Mesenchymal stem cell (in vitro differentiated cells and primary cell): Measurements from ENCODE around the gene TNNT2.
A peak's percentile ranks its signal among the peaks of the same experiment; 100 is the strongest.

Experiments used
- DNase-seq: peaks from one replicate; pipeline ENCODE4 v3.0.0-alpha.2; 2013
- H2AFZ ChIP-seq: one replicate; pipeline ENCODE4 v1.6.1; 2013; ENCODE audit warnings: low read depth, mild to moderate bottlenecking, control low read depth, inconsistent platforms, low read length, moderate library complexity
- H2AK5ac ChIP-seq: 2 replicates; pipeline ENCODE4 v1.6.1; 2013; ENCODE audit warnings: low read length, moderate library complexity, mild to moderate bottlenecking, inconsistent platforms; ENCODE audit not compliant: severe bottlenecking
- H2BK120ac ChIP-seq: one replicate; pipeline ENCODE4 v1.6.1; 2013; ENCODE audit warnings: low read depth, mild to moderate bottlenecking, inconsistent platforms, low read length, moderate library complexity
- H2BK12ac ChIP-seq, 2 experiments: one replicate each; pipeline ENCODE4 v1.6.1; 2013; ENCODE audit warnings: inconsistent platforms in 2 of 2, low read length in 2 of 2, mild to moderate bottlenecking in 2 of 2, moderate library complexity in 2 of 2, control low read depth in 1 of 2
- H2BK15ac ChIP-seq: one replicate; pipeline ENCODE4 v1.6.1; 2013; ENCODE audit warnings: mild to moderate bottlenecking, low read depth, inconsistent platforms; ENCODE audit not compliant: poor library complexity, severe bottlenecking
- H2BK5ac ChIP-seq: 2 replicates; pipeline ENCODE4 v1.6.1; 2013; ENCODE audit warnings: low read depth, mild to moderate bottlenecking, low read length, control low read depth, inconsistent platforms; ENCODE audit not compliant: poor library complexity, severe bottlenecking
- H3K14ac ChIP-seq, 2 experiments: one replicate each; pipeline ENCODE4 v1.6.1; 2013; ENCODE audit warnings: inconsistent platforms in 2 of 2, low read length in 2 of 2, control low read depth in 1 of 2, mild to moderate bottlenecking in 1 of 2, moderate library complexity in 1 of 2
- H3K18ac ChIP-seq, 2 experiments: one replicate each; pipeline ENCODE4 v1.6.1; 2013; ENCODE audit warnings: inconsistent platforms in 2 of 2, low read length in 2 of 2, control low read depth in 1 of 2, low read depth in 1 of 2, mild to moderate bottlenecking in 1 of 2
- H3K23ac ChIP-seq, 2 experiments: one replicate each; pipeline ENCODE4 v1.6.1; 2013; ENCODE audit warnings: inconsistent platforms in 2 of 2, low read length in 2 of 2, mild to moderate bottlenecking in 2 of 2, moderate library complexity in 2 of 2, control low read depth in 1 of 2
- H3K27ac ChIP-seq: 2 replicates; pipeline ENCODE4 v1.5.1; 2013; ENCODE audit warnings: mild to moderate bottlenecking, moderate library complexity, low read length, control low read depth, inconsistent platforms; ENCODE audit not compliant: poor library complexity, severe bottlenecking
- H3K27me3 ChIP-seq, 2 experiments: 2 replicates each; pipeline versions ENCODE4 v1.6.1 to v1.7.0; 2013; ENCODE audit warnings: low read length in 2 of 2, mild to moderate bottlenecking in 2 of 2, moderate library complexity in 2 of 2, control low read depth in 1 of 2, inconsistent platforms in 1 of 2; ENCODE audit not compliant: control insufficient read depth in 1 of 2, insufficient read depth in 1 of 2
- H3K36me3 ChIP-seq, 2 experiments: 2 replicates each; pipeline versions ENCODE4 v1.6.1 to v1.7.0; 2013; ENCODE audit warnings: low read length in 2 of 2, control low read depth in 1 of 2, inconsistent platforms in 1 of 2, low read depth in 1 of 2, mild to moderate bottlenecking in 1 of 2; ENCODE audit not compliant: insufficient read depth in 2 of 2, control insufficient read depth in 1 of 2
- H3K4ac ChIP-seq, 2 experiments: one replicate each; pipeline ENCODE4 v1.6.1; 2013; ENCODE audit warnings: inconsistent platforms in 2 of 2, low read length in 2 of 2, mild to moderate bottlenecking in 2 of 2, moderate library complexity in 2 of 2, control low read depth in 1 of 2, low read depth in 1 of 2
- H3K4me1 ChIP-seq: 2 replicates; pipeline ENCODE4 v1.6.1; 2013; ENCODE audit warnings: low read depth, low read length, control low read depth; ENCODE audit not compliant: control insufficient read depth, insufficient read depth
- H3K4me2 ChIP-seq: 2 replicates; pipeline ENCODE4 v1.6.1; 2013; ENCODE audit warnings: low read length, mild to moderate bottlenecking, inconsistent platforms; ENCODE audit not compliant: poor library complexity, severe bottlenecking
- H3K4me3 ChIP-seq, 2 experiments: 2 replicates each; pipeline versions ENCODE4 v1.5.1 to v1.7.0; 2013; ENCODE audit warnings: low read length in 2 of 2, mild to moderate bottlenecking in 2 of 2, control low read depth in 1 of 2, low read depth in 1 of 2; ENCODE audit not compliant: insufficient read depth in 1 of 2
- H3K79me1 ChIP-seq: replicated peaks from 2 replicates; pipeline ENCODE4 v1.6.1; 2013; ENCODE audit warnings: mild to moderate bottlenecking, control low read depth, low read length, inconsistent platforms; ENCODE audit not compliant: poor library complexity, severe bottlenecking
- H3K9ac ChIP-seq: 2 replicates; pipeline ENCODE4 v1.7.0; 2013; ENCODE audit warnings: mild to moderate bottlenecking, low read length, moderate library complexity
- H3K9me3 ChIP-seq: 2 replicates; pipeline ENCODE4 v1.7.0; 2013; ENCODE audit warnings: mild to moderate bottlenecking, low read length; ENCODE audit not compliant: control insufficient read depth
- H4K8ac ChIP-seq: one replicate; pipeline ENCODE4 v1.6.1; 2013; ENCODE audit warnings: inconsistent platforms, mild to moderate bottlenecking, low read length, moderate library complexity
- H4K91ac ChIP-seq: one replicate; pipeline ENCODE4 v1.6.1; 2013; ENCODE audit warnings: mild to moderate bottlenecking, low read length, inconsistent platforms
- WGBS: methylation state at CpG from one replicate; pipeline ENCODE4 v1.1.7; 2013; ENCODE audit warnings: mixed read lengths; 5-methylcytosine and 5-hydroxymethylcytosine counted together

Gene TNNT2

DNA sequence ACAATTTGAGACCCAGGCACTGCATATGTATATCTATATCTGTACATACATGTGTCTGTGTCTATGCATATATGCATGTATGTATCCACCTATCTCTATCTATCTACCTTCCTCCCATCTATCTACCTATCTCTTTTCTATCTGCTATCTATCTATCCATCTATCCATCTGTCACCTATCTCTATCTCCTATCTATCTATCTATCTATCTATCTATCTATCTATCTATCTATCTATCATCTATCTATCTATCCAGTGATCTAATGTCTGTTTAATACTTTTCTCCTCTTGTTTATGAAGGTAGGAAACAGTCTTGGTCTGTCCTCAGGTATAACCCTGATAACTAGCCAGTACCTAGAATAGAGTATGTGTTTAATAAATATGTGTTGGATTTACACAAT lies 25.9 kb downstream of the TNNT2 start:
- Histone ChIP-seq H3K4me1 (peaks cover 4% of the 10 kb centered on the region), H2BK120ac (no peak overlapping the region), H3K14ac (no peak overlapping the region), H3K4ac (no peak overlapping the region), H3K36me3 (no peaks in the 10 kb centered on the region), H3K27ac (no peak overlapping the region), H4K8ac (no peak overlapping the region), H4K91ac (no peak overlapping the region), H2BK15ac (no peak overlapping the region), H2BK5ac (no peak overlapping the region), H3K23ac (no peak overlapping the region), H3K9me3 (no peaks in the 10 kb centered on the region), H2AFZ (no peak overlapping the region), H3K79me1 (no peaks in the 10 kb centered on the region), H3K27me3 (peaks cover 22 to 72% of the 10 kb centered on the region in 2 experiments), H2BK12ac (no peak overlapping the region), H2AK5ac (no peak overlapping the region), H3K9ac (no peak overlapping the region), H3K18ac (no peak overlapping the region), H3K4me2 (no peak overlapping the region), H3K4me3 (no peak overlapping the region)
- no peak for DNase-seq

DNA sequence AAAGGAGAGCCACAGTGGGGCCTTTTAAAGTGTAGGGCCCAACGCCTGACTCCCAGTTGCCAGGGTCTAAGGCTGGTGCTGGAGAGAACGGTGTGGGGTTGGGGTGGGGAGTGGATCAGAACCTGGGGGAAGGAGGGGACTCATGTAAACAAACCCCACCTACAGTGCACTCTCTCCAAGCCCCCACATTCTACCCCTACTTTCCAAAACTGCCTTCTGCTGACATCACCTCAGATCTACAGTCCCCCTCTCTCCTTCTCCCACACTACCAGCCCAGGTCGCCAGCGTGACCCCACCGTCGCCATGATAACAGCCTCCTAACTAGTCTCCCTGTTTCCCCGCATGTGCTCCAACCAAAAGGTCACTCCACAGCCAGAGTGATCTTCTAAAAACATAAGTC lies 26.6 kb downstream of the TNNT2 start:
- Histone ChIP-seq H3K9me3 (no peaks in the 10 kb centered on the region), H2BK12ac (no peak overlapping the region), H2AFZ (no peak overlapping the region), H3K4ac (no peak overlapping the region), H3K18ac (no peak overlapping the region), H3K27me3 (peaks cover 22 to 73% of the 10 kb centered on the region in 2 experiments), H3K9ac (no peak overlapping the region), H3K23ac (no peak overlapping the region), H3K36me3 (no peaks in the 10 kb centered on the region), H4K8ac (no peak overlapping the region), H3K79me1 (no peaks in the 10 kb centered on the region), H2BK15ac (no peak overlapping the region), H3K4me1 (peaks cover 4% of the 10 kb centered on the region), H4K91ac (no peak overlapping the region), H3K4me2 (no peak overlapping the region), H2AK5ac (no peak overlapping the region), H2BK5ac (no peak overlapping the region), H3K14ac (no peak overlapping the region), H3K27ac (no peak overlapping the region), H2BK120ac (no peak overlapping the region), H3K4me3 (no peak overlapping the region)
- no peak for DNase-seq
- WGBS: 96% methylated on average over 5 of the region's 7 CpGs

DNA sequence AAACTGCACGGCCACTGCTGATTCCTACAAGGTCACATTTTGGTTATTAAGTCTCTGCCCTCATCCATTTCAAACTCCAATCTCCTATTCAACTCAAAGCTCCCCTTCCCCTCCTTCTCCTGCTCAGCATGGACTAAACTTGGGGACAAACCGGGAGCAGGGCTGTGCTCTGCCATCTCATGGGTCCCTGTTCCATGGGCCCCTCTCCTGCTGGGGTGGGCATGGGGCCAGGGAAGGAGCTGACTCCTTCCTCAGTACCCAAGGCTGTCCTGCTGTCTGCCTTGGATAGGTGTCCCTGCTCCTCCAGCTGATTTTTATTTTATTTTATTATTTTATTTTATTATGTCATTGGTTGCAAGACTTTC lies 27.1 kb downstream of the TNNT2 start:
- Histone ChIP-seq H3K9me3 (no peaks in the 10 kb centered on the region), H3K9ac (no peak overlapping the region), H3K27ac (no peak overlapping the region), H3K27me3 (peaks cover 22 to 73% of the 10 kb centered on the region in 2 experiments), H3K4ac (no peak overlapping the region), H4K91ac (no peak overlapping the region), H3K79me1 (no peaks in the 10 kb centered on the region), H3K23ac (no peak overlapping the region), H3K4me1 (peaks cover 4% of the 10 kb centered on the region), H2AK5ac (no peak overlapping the region), H3K14ac (no peak overlapping the region), H3K4me2 (no peak overlapping the region), H2AFZ (no peak overlapping the region), H2BK15ac (no peak overlapping the region), H2BK5ac (no peak overlapping the region), H4K8ac (no peak overlapping the region), H2BK120ac (no peak overlapping the region), H2BK12ac (no peak overlapping the region), H3K18ac (no peak overlapping the region), H3K4me3 (no peak overlapping the region), H3K36me3 (no peaks in the 10 kb centered on the region)
- no peak for DNase-seq
- 77% methylated on average over 2 of the region's 2 CpGs for WGBS

DNA sequence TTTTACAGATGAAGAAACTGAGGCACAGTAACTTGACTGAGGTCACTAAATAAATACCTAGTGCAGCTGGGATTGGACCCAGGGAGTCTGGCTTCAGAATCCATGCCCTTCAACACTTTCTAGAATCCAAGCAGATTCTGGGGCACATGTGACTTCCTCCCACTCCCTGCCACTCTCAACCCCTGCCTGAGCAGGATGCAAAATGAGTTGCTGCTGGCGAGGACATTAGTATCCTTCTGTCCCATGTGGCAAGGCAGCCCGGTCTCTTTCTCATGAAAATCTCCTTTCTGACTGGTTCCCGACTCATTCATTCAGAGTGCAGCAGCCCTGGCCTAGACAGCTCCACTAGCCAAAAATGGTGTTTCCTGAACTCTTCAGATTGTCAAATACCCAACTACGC lies 28.4 kb downstream of the TNNT2 start:
- Histone ChIP-seq H3K9me3 (no peaks in the 10 kb centered on the region), H3K4me3 (no peak overlapping the region), H3K79me1 (no peaks in the 10 kb centered on the region), H3K27me3 (peaks cover 20 to 73% of the 10 kb centered on the region in 2 experiments), H3K18ac (no peak overlapping the region), H2AFZ (no peak overlapping the region), H2BK120ac (no peak overlapping the region), H3K9ac (no peak overlapping the region), H3K27ac (no peak overlapping the region), H2BK5ac (no peak overlapping the region), H3K4me2 (no peak overlapping the region), H2AK5ac (peak overlapping the region; percentile 6), H2BK15ac (no peak overlapping the region), H4K8ac (no peak overlapping the region), H3K14ac (no peak overlapping the region), H4K91ac (no peak overlapping the region), H3K4ac (no peak overlapping the region), H3K23ac (no peak overlapping the region), H2BK12ac (no peak overlapping the region), H3K36me3 (no peaks in the 10 kb centered on the region), H3K4me1 (peaks cover 4% of the 10 kb centered on the region)
- no peak for DNase-seq
- WGBS: 85% methylated on average over 4 of the region's 4 CpGs
